PC-3 (cell line): ENCODE results near the gene DNM3. TPM values are rescaled to one million over a fixed set of nuclear protein-coding genes. Genes with fewer than 3 reads are reported as not detected.
A peak's percentile ranks its signal among the peaks of the same experiment; 100 is the strongest.

Experiments
- ATAC-seq: fragments of 200-7000 bp; cut with Tn5 transposase; 2 replicates; pipeline ENCODE4 v1.9.1; 2020; ENCODE audit warnings: mild to moderate bottlenecking, moderate library complexity
- BruUV-seq: library from RNA; stranded (reverse); fragments of 400-500 nt; replicated peaks from 2 replicates; lab custom pipeline; 2021; lab: Mats Ljungman, UMichigan
- CTCF ChIA-PET: fragments of 300-600 bp; sonication (Branson Sonifier 250); formaldehyde crosslinking; loops from one replicate; lab custom pipeline; 2022; ENCODE audit warnings: antibody characterized with exemption; lab: Charles Lee
- POLR2A ChIA-PET: fragments of 300-600 bp; sonication (Branson Sonifier 250); formaldehyde crosslinking; loops from one replicate; lab custom pipeline; 2022; ENCODE audit warnings: antibody characterized with exemption; ENCODE audit not compliant: unreplicated experiment; lab: Charles Lee
- DNase-seq: peaks from one replicate; pipeline ENCODE4 v3.0.0-alpha.2; 2015
- H2AFZ ChIP-seq: fragments of 300-600 bp; sonication (generic); 2 replicates; pipeline ENCODE4 v1.6.0; 2016; ENCODE audit warnings: antibody characterized with exemption, low read length
- H3F3A ChIP-seq: fragments of 300-600 bp; sonication (generic); one replicate; pipeline ENCODE4 v1.6.0; 2017; ENCODE audit warnings: antibody characterized with exemption, low read length, control low read depth, mild to moderate bottlenecking; ENCODE audit not compliant: unreplicated experiment
- H3K27ac ChIP-seq: fragments of 300-600 bp; sonication (generic); 2 replicates; pipeline ENCODE4 v1.5.1; 2016; ENCODE audit warnings: mild to moderate bottlenecking, low read length
- H3K27me3 ChIP-seq: fragments of 300-600 bp; sonication (generic); 2 replicates; pipeline ENCODE4 v1.6.1; 2016; ENCODE audit warnings: low read length, mixed read lengths
- H3K36me3 ChIP-seq: fragments of 300-600 bp; sonication (generic); 2 replicates; pipeline ENCODE4 v1.6.1; 2016; ENCODE audit warnings: low read depth, mixed run types, low read length, mixed read lengths
- H3K4me1 ChIP-seq: fragments of 300-600 bp; sonication (generic); 2 replicates; pipeline ENCODE4 v1.5.1; 2016; ENCODE audit warnings: low read length; ENCODE audit not compliant: insufficient read depth
- H3K4me2 ChIP-seq: fragments of 300-600 bp; sonication (generic); 2 replicates; pipeline ENCODE4 v1.6.0; 2016; ENCODE audit warnings: low read length
- H3K4me3 ChIP-seq: fragments of 300-600 bp; sonication (generic); 2 replicates; pipeline ENCODE4 v1.5.1; 2016; ENCODE audit warnings: mild to moderate bottlenecking, low read length, mixed read lengths
- H3K79me2 ChIP-seq: fragments of 300-600 bp; sonication (generic); 2 replicates; pipeline ENCODE4 v1.6.1; 2017; ENCODE audit warnings: low read length, mixed read lengths
- H3K9ac ChIP-seq: fragments of 300-600 bp; sonication (generic); 2 replicates; pipeline ENCODE4 v1.6.0; 2016; ENCODE audit warnings: mild to moderate bottlenecking, low read length
- H3K9me2 ChIP-seq: fragments of 300-600 bp; sonication (generic); replicated peaks from 2 replicates; pipeline ENCODE4 v1.6.1; 2016; ENCODE audit warnings: mixed run types, low read length, mixed read lengths
- H3K9me3 ChIP-seq: fragments of 300-600 bp; sonication (generic); 2 replicates; pipeline ENCODE4 v1.6.1; 2016; ENCODE audit warnings: low read length, mixed read lengths
- H4K20me1 ChIP-seq: fragments of 300-600 bp; sonication (generic); 2 replicates; pipeline ENCODE4 v1.6.1; 2016; ENCODE audit warnings: low read length, mixed read lengths
- CTCF ChIP-seq: fragments of 300-600 bp; sonication (generic); conservative IDR thresholded peaks from 2 replicates; pipeline ENCODE4 v1.5.1; 2017; ENCODE audit warnings: antibody characterized with exemption, low read depth, mild to moderate bottlenecking, low read length
- EZH2 ChIP-seq: fragments of 300-600 bp; sonication (generic); IDR thresholded peaks from one replicate; pipeline ENCODE4 v1.6.1; 2017; ENCODE audit warnings: antibody characterized with exemption, mild to moderate bottlenecking, low read length; ENCODE audit not compliant: unreplicated experiment
- EZH2phosphoT487 ChIP-seq: fragments of 300-600 bp; sonication (generic); IDR thresholded peaks from 2 replicates; pipeline ENCODE4 v1.6.1; 2018; ENCODE audit warnings: mild to moderate bottlenecking, antibody characterized with exemption, low read length, borderline replicate concordance
- intact Hi-C: fragments of 100-400 bp; cut with micrococcal nuclease; formaldehyde crosslinking; loops from 2 replicates; pipeline ENCODE4 v1.9.0; 2023
- total RNA-seq: library from RNA; depleted of rRNA; stranded (reverse); fragments of >200 nt; gene quantifications from 2 replicates; pipeline ENCODE4 v1.2.3, GENCODE V29; 2014

The DNM3 gene
- total RNA-seq, 1 experiment from 2014 or later = 0.98 TPM

DNA sequence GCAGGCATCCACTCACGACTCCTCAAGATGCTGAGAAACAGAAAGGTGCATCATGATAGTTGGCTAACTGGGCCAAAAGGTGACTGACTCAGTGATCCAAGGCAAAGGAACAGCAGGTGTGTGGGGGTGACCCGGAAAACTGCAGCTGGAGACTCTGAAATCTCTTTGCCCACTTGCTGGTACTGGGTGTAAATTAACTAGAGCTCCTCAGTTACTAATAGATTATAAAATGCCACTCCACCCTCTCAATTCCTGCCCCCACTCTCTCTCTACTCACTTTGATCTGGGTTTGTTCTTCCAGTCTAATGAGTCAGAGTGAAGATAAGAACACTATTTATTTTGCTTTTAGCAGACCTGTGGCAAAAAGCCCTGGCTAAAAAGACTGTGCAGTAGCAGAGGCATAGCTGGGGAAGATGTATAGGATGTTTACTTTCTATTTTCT lies 609.7 kb downstream of the DNM3 start:
- Histone ChIP-seq H3K4me1 (peaks cover 72% of the 10 kb centered on the region), H3K79me2 (no peaks in the 10 kb centered on the region), H3K27me3 (no peaks in the 10 kb centered on the region), H2AFZ (peak overlapping the region; percentile 58), H3F3A (peaks cover 21% of the 10 kb centered on the region), H3K4me2 (peak overlapping the region; percentile 76), H3K4me3 (peak overlapping the region; percentile 10; the same call in 1 of the 2 replicates), H3K36me3 (no peaks in the 10 kb centered on the region), H3K9me3 (no peaks in the 10 kb centered on the region), H3K9ac (peak overlapping the region; percentile 13; the same call in 1 of the 2 replicates), H4K20me1 (no peaks in the 10 kb centered on the region), H3K27ac (peak overlapping the region; percentile 86), H3K9me2 (no peaks in the 10 kb centered on the region)
- DNase-seq = peak; percentile 97
- POLR2A ChIA-PET = interaction anchor here (0.6 to 2.0 kb wide), 8 partner anchors 32 to 1568 kb away, joined by 3 to 32 read pairs (median 6); partner anchors contain the start of gene SUCO
- intact Hi-C loops = loop anchor here (1.0 to 5.0 kb wide), 4 partner anchors 16 to 971 kb away; no protein-coding TSS in a partner anchor
- CTCF ChIA-PET = interaction anchor here (0.7 to 2.0 kb wide), 10 partner anchors 10 to 269 kb away, joined by 3 to 15 read pairs (median 4); partner anchors contain the start of gene SUCO
- ATAC-seq = peak; percentile 28
- no TSS peak for BruUV-seq
- TF ChIP-seq CTCF (no peak), EZH2phosphoT487 (no peak), EZH2 (no peak)

- POLR2A ChIA-PET = interaction anchor here (1.0 kb wide), 1 partner anchor 80 kb away, joined by 5 read pairs; no protein-coding TSS in a partner anchor
- no peak for ATAC-seq
- H3K4me2 ChIP-seq = peak overlapping the region; percentile 9
- no peak overlapping the region for H3K9ac ChIP-seq
- CTCF ChIA-PET = no interaction called here
- no peaks in the 10 kb centered on the region for H4K20me1 ChIP-seq
- intact Hi-C loops = loop anchor here (5.0 kb wide), 1 partner anchor 970 kb away; no protein-coding TSS in a partner anchor
- peak overlapping the region; percentile 1; the same call in 1 of the 2 replicates for H3K27ac ChIP-seq
- H3F3A ChIP-seq = peaks cover 21% of the 10 kb centered on the region
- H3K79me2 ChIP-seq = no peaks in the 10 kb centered on the region
- no peaks in the 10 kb centered on the region for H3K9me2 ChIP-seq
- peak; percentile 53 for DNase-seq
- H2AFZ ChIP-seq = no peak overlapping the region
- no TSS peak for BruUV-seq
- peaks cover 65% of the 10 kb centered on the region for H3K4me1 ChIP-seq
- TF ChIP-seq EZH2phosphoT487 (no peak), CTCF (no peak), EZH2 (no peak)
- no peak overlapping the region for H3K4me3 ChIP-seq
- no peaks in the 10 kb centered on the region for H3K9me3 ChIP-seq
- no peaks in the 10 kb centered on the region for H3K36me3 ChIP-seq
- no peaks in the 10 kb centered on the region for H3K27me3 ChIP-seq
Measured at GRCh38 chr1:172452536-172453152, 611.3 kb downstream of the DNM3 start.
